Hepatocyte (in vitro differentiated cells): Measurements from ENCODE around the gene GRSF1. TPM values are rescaled to one million over a fixed set of nuclear protein-coding genes. Genes with fewer than 3 reads are reported as not detected.

Source experiments
- DNase-seq: peaks from one replicate; pipeline ENCODE4 v3.0.0-alpha.2; 2016; ENCODE audit warnings: low spot score
- H2AFZ ChIP-seq: fragments of 200-600 bp; sonication (generic); 2 replicates; pipeline ENCODE4 v1.6.0; 2016; ENCODE audit warnings: antibody characterized with exemption, mild to moderate bottlenecking
- H3K27ac ChIP-seq: fragments of 200-600 bp; sonication (generic); 2 replicates; pipeline ENCODE4 v1.5.1; 2016; ENCODE audit warnings: mild to moderate bottlenecking
- H3K27me3 ChIP-seq: fragments of 200-600 bp; sonication (generic); 2 replicates; pipeline ENCODE4 v1.6.1; 2016
- H3K36me3 ChIP-seq: fragments of 200-600 bp; sonication (generic); replicated peaks from 2 replicates; pipeline ENCODE4 v1.5.1; 2016; ENCODE audit warnings: low read depth; ENCODE audit not compliant: insufficient read depth
- H3K4me1 ChIP-seq: fragments of 200-600 bp; sonication (generic); 2 replicates; pipeline ENCODE4 v1.5.1; 2016; ENCODE audit warnings: mild to moderate bottlenecking, moderate library complexity; ENCODE audit not compliant: insufficient read depth
- H3K4me2 ChIP-seq: fragments of 200-600 bp; sonication (generic); 2 replicates; pipeline ENCODE4 v1.6.0; 2016
- H3K4me3 ChIP-seq: fragments of 200-600 bp; sonication (generic); 2 replicates; pipeline ENCODE4 v1.5.1; 2016; ENCODE audit warnings: mild to moderate bottlenecking
- H3K79me2 ChIP-seq: fragments of 200-600 bp; sonication (generic); 2 replicates; pipeline ENCODE4 v1.6.0; 2017; ENCODE audit warnings: mild to moderate bottlenecking
- H3K9me2 ChIP-seq: fragments of 200-600 bp; sonication (generic); replicated peaks from 2 replicates; pipeline ENCODE4 v1.6.0; 2017; ENCODE audit warnings: mild to moderate bottlenecking; ENCODE audit not compliant: insufficient read depth
- H3K9me3 ChIP-seq: fragments of 200-600 bp; sonication (generic); 2 replicates; pipeline ENCODE4 v1.5.1; 2016; ENCODE audit warnings: low read depth, mild to moderate bottlenecking
- H4K20me1 ChIP-seq: fragments of 200-600 bp; sonication (generic); 2 replicates; pipeline ENCODE4 v1.6.0; 2016; ENCODE audit warnings: mild to moderate bottlenecking; ENCODE audit not compliant: insufficient read depth, poor library complexity, severe bottlenecking
- CTCF ChIP-seq: fragments of 200-600 bp; sonication (generic); IDR thresholded peaks from 2 replicates; pipeline ENCODE4 v1.5.1; 2016; ENCODE audit warnings: antibody characterized with exemption, mild to moderate bottlenecking; ENCODE audit not compliant: poor library complexity
- EZH2 ChIP-seq: fragments of 200-600 bp; sonication (generic); IDR thresholded peaks from 2 replicates; pipeline ENCODE4 v1.6.1; 2016; ENCODE audit warnings: antibody characterized with exemption, mild to moderate bottlenecking, borderline replicate concordance
- EZH2phosphoT487 ChIP-seq: fragments of 200-600 bp; sonication (generic); IDR thresholded peaks from one replicate; pipeline ENCODE4 v1.6.1; 2018; ENCODE audit warnings: antibody characterized with exemption, mild to moderate bottlenecking, low read depth, moderate library complexity; ENCODE audit not compliant: unreplicated experiment, severe bottlenecking
- WGBS: methylation state at CpG from one replicate; pipeline ENCODE4 v1.1.6; 2016; ENCODE audit warnings: low lambda C conversion rate; ENCODE audit errors: missing lambda C conversion rate; 5-methylcytosine and 5-hydroxymethylcytosine counted together
- polyA plus RNA-seq: library from polyadenylated mRNA; unstranded; fragments of >200 nt; fragmentation: Nextera tagmentation; extraction: Ambion mirVana; gene quantifications from 2 replicates; pipeline ENCODE4 v1.2.1, GENCODE V29; 2016
- total RNA-seq: library from RNA; depleted of rRNA; stranded (reverse); fragments of >200 nt; gene quantifications from 2 replicates; pipeline ENCODE4 v1.2.3, GENCODE V29; 2014

Gene GRSF1
- total and polyA plus RNA-seq, 2 experiments from 2014 or later: 80.0 to 85.1 TPM

DNA sequence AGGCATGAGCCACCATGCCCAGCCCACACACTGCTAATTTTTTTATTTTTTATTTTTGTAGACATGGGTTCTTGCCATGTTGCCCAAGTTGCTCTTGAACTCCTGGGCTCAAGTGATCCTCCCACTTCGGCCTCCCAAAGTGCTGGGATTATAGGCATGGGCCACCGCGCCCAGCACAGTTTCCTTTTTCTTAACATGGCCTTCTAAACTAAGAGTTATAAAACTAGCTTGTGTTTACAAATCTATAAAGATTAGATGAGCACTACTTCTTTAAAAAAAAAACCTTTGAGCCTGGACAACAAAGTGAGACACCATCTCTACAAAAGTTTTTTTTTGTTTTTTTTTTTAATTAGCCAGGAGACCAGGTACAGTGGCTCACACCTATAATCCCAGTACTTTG is 10.7 kb downstream of the GRSF1 start:
- peaks cover 4% of the 10 kb centered on the region for H3K36me3 ChIP-seq
- H3K9me3 ChIP-seq: no peaks in the 10 kb centered on the region
- no peak overlapping the region for H3K4me2 ChIP-seq
- WGBS: 98% methylated on average over 3 of the region's 3 CpGs
- DNase-seq: no peak
- TF ChIP-seq EZH2 (no peak), CTCF (no peak), EZH2phosphoT487 (no peak)
- H3K79me2 ChIP-seq: peaks cover 37% of the 10 kb centered on the region
- no peaks in the 10 kb centered on the region for H3K9me2 ChIP-seq
- no peak overlapping the region for H3K27ac ChIP-seq
- no peaks in the 10 kb centered on the region for H3K27me3 ChIP-seq
- H3K4me1 ChIP-seq: no peaks in the 10 kb centered on the region
- H2AFZ ChIP-seq: no peak overlapping the region
- peaks cover 18% of the 10 kb centered on the region for H4K20me1 ChIP-seq
- H3K4me3 ChIP-seq: no peak overlapping the region

DNA sequence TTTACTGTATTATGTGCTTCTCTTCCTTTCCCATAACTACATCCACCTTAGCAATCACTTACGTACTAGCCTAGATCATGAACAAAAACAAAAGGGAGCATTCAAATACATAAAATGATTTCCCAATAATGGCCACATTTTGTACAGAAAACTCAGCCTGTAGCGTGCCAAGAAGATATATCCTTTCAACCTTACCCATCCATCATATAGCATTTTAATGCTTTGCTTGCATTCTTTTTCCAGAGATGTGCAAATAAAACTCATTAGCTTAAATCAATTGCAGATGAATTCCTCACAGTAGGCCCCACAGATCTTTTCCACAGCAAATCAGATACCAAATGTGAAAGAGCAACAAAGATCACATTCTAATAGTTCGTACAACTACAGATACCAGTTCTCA is 20.8 kb downstream of the GRSF1 start:
- no peak overlapping the region for H3K4me2 ChIP-seq
- H3K9me2 ChIP-seq: no peaks in the 10 kb centered on the region
- no peaks in the 10 kb centered on the region for H3K79me2 ChIP-seq
- no peaks in the 10 kb centered on the region for H3K27me3 ChIP-seq
- no peaks in the 10 kb centered on the region for H3K9me3 ChIP-seq
- H3K36me3 ChIP-seq: no peaks in the 10 kb centered on the region
- WGBS: 90% methylated on average over 3 of the region's 3 CpGs
- no peak overlapping the region for H3K4me3 ChIP-seq
- no peak for DNase-seq
- no peaks in the 10 kb centered on the region for H3K4me1 ChIP-seq
- H4K20me1 ChIP-seq: no peaks in the 10 kb centered on the region
- H3K27ac ChIP-seq: no peak overlapping the region
- H2AFZ ChIP-seq: no peak overlapping the region
- TF ChIP-seq CTCF (no peak), EZH2phosphoT487 (no peak), EZH2 (no peak)

DNA sequence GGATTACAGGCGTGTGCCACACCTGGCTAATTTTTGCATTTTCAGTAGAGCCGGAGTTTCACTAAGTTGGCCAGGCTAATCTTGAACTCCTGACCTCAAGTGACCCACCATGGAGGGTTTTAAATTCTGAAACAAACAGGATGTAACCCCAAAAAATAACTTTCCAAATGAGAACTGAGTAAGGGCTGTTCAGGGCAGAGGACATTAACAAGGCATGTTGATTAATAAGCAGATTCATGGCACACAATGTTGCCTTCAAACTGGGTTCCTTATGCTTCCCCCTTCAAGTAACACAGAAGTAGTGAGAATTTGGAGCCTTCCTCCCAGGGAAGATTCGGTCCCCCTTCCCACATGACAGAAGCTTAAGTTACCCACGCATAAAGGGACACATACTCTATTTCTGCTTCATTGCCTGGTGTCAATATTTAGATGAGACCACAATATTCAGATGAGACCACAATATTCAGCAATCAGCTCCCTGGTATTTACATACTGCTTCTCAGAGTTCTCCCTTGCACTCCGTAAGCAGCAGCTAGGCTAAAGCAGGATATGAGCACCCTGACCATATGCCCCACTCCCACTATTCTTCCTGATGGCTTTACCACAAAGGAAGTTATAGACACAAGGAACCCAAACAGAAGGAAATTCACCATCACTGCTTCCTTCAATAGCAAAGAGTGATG is 21.4 kb downstream of the GRSF1 start:
- no peak for DNase-seq
- no peaks in the 10 kb centered on the region for H3K9me3 ChIP-seq
- H3K79me2 ChIP-seq: no peaks in the 10 kb centered on the region
- H4K20me1 ChIP-seq: no peaks in the 10 kb centered on the region
- no peak overlapping the region for H3K4me3 ChIP-seq
- H3K4me2 ChIP-seq: no peak overlapping the region
- no peaks in the 10 kb centered on the region for H3K36me3 ChIP-seq
- no peak overlapping the region for H3K27ac ChIP-seq
- no peaks in the 10 kb centered on the region for H3K4me1 ChIP-seq
- TF ChIP-seq EZH2phosphoT487: no peak
- no peak for TF ChIP-seq EZH2
- TF ChIP-seq CTCF: no peak
- no peaks in the 10 kb centered on the region for H3K9me2 ChIP-seq
- H3K27me3 ChIP-seq: no peaks in the 10 kb centered on the region
- WGBS: 95% methylated on average over 5 of the region's 5 CpGs
- H2AFZ ChIP-seq: no peak overlapping the region
